Activated CD4-positive, alpha-beta T cell treated with anti-CD3 and anti-CD28 coated beads for 24 hours (primary cell): ENCODE results near the gene AFAP1.
"Not testable (repeated sequence)": the region's sequence is repeated elsewhere in the genome, so short reads cannot be mapped to it uniquely, and the experiment has no call there.

ENCODE experiments used
- DNase-seq, 2 donors: peaks; one replicate each; pipeline ENCODE4 v3.0.0-alpha.2; 2020; ENCODE audit warnings: low read depth in 2 of 2

The AFAP1 gene

GRCh38 chr4:7945709-7946380 lies 6.2 kb upstream of the AFAP1 start:
- no peak for DNase-seq

GRCh38 chr4:7944599-7945220 lies 5.0 kb upstream of the AFAP1 start:
- no peak for DNase-seq

- not testable (repeated sequence) for DNase-seq
Observed at GRCh38 chr4:7943688-7944087, 4.0 kb upstream of the AFAP1 start.

DNA sequence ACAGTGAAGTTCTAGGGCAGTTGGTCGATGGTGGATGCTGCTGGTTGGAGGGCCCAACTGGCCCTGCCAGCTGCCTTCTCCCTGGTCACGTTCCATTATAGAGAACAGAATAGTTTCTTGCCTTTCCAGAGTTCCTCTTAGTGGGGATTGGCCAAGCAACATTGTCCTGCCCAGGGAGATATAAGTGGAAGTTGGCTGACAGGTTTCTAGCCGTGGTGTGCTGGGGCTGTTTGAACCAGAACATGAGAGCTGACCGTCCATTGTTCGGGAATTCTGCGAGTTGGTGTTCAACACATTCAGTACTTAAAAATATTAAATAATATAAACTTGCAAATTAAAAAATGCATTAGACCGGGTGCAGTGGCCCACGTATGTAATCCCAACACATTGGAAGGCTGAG lies 3.5 kb upstream of the AFAP1 start:
- DNase-seq, result no peak

GRCh38 chr4:7941965-7942496 lies 2.4 kb upstream of the AFAP1 start:
- DNase-seq, result no peak

GRCh38 chr4:7941111-7941964 lies 1.7 kb upstream of the AFAP1 start:
- DNase-seq, result no peak

GRCh38 chr4:7938609-7939376 lies 868 bp downstream of the AFAP1 start:
- no peak for DNase-seq

- DNase-seq, result no peak
Observed at GRCh38 chr4:7938266-7938608, 1.4 kb downstream of the AFAP1 start.

GRCh38 chr4:7937006-7937405 lies 2.7 kb downstream of the AFAP1 start:
- no peak for DNase-seq

- DNase-seq, result no peak
Observed at GRCh38 chr4:7933651-7934510, 5.8 kb downstream of the AFAP1 start.

- DNase-seq, result no peak
Observed at GRCh38 chr4:7932287-7932686, 7.4 kb downstream of the AFAP1 start.

- no peak for DNase-seq
Observed at GRCh38 chr4:7929118-7929951, 10.3 kb downstream of the AFAP1 start.

GRCh38 chr4:7928711-7929110 lies 10.9 kb downstream of the AFAP1 start:
- no peak for DNase-seq

DNA sequence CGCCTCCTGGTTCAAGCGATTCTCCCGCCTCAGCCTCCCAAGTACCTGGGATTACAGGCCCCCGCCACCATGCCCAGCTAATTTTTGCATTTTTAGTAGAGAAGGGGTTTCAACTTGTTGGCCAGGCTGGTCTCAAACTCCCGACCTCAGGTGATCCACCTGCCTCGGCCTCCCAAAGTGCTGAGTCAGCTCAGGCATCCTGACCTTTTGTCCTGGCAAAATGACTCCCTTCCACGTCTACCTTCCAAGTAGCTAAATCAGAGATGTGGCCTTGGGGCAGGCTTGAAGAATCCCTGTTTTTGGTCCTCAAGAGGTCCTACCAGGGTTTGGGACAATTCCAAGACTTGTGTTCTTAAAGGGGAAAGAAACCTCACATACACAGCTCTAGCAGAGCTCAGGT lies 12.8 kb downstream of the AFAP1 start:
- no peak for DNase-seq

DNA sequence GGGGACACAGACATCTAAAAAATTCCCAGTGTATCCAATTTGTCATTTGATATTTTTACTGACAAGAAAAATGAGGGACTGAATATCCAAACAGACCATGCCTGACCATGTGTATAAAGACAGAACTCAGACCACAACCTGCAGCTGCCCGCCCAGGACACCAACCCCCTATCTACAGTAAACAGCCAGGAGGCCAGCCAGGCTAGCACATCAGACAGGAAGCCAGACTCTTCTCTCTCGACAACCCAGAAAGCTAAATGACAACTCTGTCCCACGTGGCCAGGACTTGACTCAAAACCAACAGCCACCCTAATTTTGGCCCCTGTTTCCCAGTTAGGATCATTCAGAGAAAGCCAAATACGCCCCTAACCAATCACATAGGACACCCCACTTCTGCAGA lies 15.1 kb downstream of the AFAP1 start:
- no peak for DNase-seq

DNA sequence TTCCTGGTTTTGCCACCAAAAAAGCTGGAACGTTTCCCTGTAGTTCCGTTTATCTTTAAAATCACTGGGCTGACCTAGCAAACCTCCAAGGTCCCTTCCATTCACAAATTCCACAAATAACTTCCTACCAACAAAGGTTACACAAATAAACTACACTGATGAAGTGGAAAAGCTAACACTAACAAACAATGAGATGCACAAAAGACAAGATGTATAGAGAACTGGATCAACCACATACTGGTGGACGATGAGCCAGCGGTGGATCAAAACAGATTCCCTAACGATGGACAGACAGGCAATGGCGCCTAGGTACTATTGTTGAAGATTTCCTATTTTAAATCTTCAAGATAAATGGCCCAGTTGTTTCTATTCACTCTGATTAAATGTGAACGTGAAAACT lies 15.5 kb downstream of the AFAP1 start:
- no peak for DNase-seq

- no peak for DNase-seq
Observed at GRCh38 chr4:7922466-7922865, 17.2 kb downstream of the AFAP1 start.

GRCh38 chr4:7918981-7919380 lies 20.7 kb downstream of the AFAP1 start:
- DNase-seq, result no peak

GRCh38 chr4:7918187-7918586 lies 21.5 kb downstream of the AFAP1 start:
- not testable (repeated sequence) for DNase-seq

DNA sequence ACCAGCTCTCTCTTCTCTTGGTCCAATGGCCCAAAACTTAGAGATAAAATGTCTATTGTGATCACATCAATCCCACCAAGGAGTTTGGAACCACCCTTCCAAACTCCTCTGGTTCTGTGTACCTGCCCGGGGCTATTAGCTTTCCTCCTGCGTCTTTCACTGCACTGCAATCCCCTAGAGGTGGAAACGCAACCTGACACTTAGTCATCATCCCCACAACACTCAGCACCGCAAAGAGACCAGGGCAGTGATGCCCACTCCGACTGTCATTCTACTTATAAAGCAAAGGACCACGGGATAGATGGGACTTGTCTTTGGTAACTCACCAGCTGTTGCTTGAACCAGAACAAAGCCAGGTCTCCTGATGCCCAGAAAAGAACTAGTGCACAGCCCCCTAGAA lies 22.0 kb downstream of the AFAP1 start:
- no peak for DNase-seq
